ENCODE data around the gene TTC7B.
A peak's percentile ranks its signal among the peaks of the same experiment; 100 is the strongest.

The TTC7B gene

DNA sequence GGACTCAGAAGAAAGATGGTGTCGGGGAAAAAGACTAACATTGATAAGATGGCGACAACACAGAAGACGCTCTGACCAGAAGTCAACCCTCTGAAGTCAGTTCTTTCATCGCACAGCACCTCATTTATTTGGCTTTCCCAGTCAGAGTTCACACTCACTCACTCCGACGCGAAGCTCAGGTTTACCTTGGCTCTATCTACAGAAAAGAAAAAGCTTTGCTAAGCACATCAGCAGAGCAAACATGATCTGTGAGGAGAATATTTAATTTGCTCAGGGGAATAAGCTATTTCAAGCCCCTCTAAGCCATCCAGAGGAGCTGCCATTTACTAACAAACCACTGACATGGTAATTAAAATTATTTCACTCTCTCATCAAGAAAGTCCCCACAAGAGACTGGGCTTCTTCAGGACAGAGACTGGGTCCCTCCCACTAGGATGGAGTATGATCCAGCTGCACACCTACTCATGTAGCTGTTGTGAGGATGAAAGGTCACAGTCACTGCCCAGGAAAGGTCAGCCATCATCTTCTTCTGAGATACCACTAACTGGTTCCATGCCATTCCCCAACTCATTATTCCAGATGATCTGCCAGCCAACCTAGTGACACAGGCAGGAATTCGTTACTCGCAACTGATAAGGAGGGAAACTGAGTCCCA lies 111.4 kb downstream of the TTC7B start:
- DNase-seq = no peak

DNA sequence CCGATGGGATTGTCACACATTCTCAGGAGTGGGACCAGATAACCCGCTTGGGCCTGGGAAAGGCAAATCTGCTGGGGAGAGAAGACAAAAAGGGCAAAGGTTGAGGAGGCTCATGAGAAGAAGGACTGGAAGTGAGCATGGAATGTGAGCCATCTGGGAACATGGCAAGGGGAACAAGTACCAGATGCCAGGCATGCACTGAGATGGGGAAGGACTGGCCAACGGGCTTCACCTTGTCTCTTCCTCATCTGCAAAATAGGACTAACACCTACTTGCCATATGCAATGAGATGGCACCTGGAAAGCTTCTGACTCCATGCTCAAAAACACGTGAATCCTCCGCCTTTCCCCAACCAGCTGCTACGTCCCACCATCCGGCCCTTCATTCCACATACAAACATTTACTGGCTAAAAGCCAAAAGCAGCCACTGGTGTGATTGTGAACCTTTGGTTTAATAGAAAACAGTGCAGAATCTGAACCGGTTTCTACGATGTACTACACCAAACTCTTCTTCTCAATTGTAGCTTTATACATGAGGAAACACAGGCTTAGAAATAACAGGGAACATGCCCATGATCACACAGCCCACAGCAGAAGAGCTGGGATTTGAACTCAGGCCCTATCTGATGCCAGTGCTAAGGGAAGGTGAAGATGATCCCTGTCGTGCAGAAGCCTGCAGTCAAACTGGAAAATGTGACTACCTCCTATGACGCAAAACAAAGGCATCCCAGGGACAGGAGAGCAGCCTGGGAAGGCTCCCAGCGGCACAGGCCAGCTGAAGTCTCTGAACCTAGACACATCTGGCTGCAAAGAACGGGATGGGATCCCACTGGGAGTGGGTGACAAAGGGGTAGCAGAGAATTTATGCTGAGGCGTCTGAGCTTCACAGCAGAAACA lies 112.1 kb downstream of the TTC7B start:
- no peak for DNase-seq

DNA sequence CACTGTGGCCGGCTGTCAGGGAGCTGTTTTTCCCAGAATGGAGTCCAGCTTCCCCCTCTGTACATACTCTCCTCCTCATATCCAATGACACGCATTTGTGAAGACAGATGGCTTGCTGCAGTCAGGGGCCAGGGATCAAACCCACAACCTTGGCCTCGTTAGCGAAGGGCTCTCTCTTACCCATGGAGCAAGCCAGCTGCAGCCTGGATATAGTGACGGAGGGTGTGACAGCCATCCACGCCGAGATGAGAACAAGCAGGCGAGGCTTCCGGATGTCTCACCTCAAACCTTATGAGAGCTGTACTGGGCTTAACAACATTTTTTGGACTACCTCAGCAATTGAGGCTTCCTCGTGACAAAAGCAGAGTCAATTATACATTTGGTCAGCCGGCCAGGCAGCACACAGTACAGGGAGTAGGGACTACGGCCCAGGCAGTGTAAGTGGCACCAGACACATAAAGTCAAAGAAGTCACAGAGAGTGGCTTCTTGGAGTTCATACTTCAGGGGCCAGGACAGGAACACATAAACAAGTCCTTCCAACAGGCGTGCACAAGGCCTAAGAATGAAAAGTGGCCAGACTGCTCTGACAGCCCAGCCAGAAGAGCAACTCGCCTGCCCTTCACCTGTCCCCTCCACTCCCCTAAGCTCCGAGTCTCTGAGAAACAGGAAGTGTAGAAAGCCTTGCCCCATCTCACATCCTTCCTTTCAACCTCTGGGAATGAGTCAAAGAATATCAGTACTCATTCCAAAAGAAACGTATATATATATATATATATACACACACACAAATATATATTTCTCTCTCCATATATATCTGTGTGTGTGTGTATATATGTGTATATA lies 115.1 kb downstream of the TTC7B start:
- DNase-seq = no peak

DNA sequence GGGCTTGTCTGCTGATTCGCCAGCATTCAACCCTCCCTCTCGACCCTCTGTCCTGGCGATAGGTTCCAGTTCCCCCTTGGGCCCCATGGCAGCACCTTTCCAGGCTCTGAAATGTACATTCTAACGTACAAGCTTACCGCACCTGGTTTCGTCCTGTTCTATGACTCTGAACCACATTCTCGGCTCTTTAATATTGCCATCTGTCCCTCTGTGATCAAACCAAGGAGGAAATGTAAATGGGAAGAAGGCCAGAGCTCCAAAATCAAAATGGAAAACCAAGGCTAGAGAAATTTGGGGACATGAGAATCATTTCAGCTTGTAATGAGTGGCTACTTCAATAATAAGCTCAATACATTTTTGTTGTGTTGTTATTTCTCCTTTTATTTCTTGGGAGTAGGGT lies 117.2 kb downstream of the TTC7B start:
- DNase-seq = no peak

DNA sequence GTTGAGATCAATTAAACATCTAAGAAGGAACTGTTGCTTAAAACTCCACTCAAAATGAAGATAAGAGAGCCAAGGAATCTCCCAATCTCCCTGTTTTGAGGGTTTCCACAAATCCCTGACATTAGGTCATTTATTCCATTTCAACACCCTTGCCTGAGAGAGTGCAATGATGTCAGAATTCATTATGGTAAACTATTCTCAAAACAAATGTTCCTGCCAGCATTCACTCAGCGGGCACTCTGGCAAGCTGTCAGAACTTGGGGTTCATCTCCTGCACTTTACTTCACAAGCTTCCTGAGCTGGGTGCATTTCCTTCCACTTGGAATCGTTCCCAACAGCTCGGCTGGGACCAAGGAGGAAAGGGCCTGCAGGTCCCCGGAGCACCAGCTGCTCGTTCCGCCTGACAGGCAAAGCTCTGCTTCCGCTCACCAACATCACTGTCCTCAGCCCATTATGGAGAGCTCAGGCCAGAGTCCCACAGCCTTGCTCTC lies 117.8 kb downstream of the TTC7B start:
- peak in 52 of 56 donors; percentile 15 to 87 (median 62) for DNase-seq

DNA sequence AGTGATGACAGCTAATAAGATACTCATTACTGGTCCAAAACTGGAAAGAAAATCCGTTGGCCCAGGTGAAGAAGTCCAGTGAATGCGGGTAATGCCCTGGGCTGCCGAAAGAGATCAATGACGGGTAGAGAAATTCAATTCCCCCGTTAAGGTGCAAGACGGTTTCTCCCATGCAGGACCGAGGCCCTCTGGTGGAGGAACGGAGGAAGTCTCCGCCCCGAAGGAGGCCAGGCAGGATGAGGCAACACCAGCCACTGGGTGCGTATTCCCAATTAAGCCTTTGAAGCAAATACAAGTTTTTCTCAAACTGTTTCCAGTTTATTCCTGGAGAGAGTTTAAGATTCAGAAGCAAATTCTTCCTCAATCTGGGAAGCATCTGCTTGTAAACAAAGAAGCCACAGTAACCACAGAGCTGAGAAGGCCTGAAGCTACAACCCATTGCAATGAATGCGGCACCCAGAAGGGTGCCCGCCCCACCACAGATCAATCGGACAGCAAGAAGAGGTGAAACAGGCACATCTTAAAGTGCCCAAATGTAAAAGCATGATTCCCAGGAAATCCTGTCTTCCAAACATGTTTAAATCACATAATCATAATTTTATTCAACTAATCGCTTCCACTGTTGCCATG lies 118.5 kb downstream of the TTC7B start:
- DNase-seq = peak in 53 of 56 donors; percentile 12 to 92 (median 78)

DNA sequence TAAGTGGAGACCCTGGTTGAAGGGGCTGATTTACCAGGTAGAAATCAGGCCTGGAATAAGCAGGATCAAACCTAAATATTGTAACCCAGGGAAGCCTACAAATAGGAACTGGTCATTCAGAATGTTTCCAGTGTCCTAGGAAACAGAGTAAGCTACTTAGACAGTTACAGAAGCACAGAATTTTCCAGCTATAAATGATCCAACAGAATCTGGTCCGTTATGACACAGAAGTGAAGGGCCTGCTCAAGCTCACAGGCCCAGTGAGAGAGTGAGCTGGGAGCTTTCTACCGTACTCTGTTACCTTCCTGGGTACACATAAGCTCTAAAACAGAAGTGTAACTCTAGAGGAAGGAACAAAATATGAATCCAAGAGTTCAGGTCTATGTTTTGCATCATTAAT lies 119.1 kb downstream of the TTC7B start:
- DNase-seq = no peak

DNA sequence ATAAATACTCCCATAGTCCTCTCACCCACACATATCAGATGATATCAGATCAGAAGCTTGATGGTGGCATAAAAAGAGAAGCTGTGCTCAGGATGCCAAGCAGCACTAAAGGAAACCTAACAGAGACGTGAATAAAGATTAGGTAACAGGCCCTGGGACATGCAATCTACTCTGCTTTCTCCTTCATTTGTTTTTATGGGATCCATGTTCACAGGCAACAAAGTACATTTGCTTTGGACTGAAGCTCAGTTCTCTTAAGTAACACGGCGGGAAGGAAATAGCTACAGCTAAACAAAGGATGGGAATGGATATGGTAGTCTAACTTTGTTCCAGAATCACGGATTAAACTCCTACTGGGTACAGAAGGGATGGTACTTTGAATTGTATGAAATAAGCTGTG lies 119.5 kb downstream of the TTC7B start:
- DNase-seq = no peak

DNA sequence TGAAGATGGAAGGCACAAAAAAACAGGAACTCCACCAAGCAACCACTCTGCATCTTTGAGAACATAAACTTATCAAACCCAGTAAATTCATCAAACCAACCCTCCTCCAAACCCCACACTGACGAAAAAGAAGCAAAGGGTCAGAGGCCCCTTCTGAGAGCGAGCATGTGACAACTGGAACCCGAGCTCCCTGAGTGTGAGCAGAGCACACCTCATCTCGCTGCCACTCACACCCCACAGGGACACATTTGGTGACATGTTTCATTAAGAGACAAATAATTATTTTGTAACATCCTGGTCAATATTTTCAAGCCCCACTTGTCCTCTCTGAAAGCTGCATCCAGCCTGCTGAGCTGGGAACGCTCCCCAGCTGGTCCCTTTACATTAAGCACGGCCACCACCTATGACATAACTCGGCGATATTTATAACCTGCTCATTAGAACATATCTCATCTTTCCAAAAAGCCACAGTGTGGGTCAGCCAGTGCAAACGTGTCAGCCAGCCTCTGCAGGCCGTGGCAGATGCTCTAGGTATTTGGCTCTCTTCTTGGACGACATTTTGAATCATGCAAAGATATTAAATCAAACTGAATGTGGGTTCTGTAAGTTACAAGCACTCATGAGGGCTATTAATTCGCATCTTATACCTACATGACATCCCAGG lies 120.1 kb downstream of the TTC7B start:
- DNase-seq = no peak

DNA sequence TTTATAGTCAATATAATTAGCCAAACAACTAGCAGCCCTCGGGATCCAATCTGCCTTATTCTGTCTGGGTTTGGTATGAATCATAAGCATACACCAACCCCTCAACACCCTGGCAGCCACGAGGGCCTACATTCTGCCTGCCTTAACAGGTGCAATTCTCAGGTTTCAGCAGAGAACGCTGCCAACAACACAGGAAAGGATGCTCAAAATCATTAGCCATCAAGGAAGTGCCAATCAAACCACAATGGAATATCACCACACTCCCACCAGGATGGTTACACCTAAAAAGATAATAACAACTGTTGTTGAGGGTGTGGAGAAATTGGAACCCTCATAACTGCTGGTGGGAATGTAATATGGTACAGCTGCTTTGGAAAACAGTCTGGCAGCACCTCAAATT lies 122.8 kb downstream of the TTC7B start:
- no peak for DNase-seq

DNA sequence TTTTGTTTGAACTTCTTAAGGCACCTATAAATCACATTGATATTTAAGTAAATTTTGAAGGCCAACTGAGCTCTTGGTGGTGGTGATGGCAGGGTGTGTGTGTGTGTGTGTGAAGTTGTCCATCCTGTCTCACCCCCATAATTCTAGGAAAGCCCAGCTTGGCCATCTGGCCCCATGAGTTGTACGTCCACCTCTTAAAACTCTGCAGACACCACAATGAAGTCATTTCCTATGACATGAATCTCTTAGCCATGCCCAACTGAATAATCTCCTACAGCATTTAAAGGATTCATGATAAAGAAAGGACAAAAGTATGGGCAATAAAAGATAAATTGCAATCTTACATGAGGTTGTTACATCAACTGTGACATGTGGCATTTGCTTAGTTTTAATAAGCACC lies 123.4 kb downstream of the TTC7B start:
- no peak for DNase-seq

DNA sequence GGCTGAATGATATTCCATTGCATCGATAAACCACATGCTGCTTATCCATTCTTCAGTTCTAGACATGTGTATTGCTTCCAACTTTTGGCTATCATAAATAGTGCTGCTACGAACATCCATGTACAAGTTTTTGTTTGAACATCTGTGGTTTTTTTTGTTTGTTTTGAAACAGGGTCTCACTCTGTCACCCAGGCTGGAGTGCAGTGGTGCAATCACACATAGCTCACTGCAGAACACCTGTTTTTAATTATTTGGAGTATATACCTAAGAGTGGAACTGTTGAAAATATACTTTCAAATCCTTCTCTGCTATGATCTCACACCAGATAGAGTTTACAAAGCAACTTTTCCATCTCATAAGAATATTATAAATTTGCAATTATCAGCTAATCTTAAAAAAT lies 124.2 kb downstream of the TTC7B start:
- DNase-seq = no peak

DNA sequence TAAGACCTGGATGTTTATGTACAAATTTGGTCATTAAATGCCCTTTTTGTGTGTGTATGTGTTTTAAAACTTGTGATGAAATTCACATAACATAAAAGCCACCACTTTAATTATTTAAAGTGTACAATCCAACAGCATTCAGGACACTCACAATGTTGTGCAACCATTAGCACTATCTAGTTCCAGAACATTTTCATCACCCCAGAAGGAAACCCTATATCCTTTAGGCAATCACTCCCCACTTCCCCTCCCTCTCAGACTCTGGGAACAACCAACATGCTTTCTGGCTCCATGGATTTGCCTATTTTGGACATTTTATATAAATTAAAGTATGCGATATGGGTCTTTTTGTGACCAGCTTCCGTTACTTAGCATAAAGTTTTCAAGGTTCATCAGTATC lies 124.6 kb downstream of the TTC7B start:
- no peak for DNase-seq

DNA sequence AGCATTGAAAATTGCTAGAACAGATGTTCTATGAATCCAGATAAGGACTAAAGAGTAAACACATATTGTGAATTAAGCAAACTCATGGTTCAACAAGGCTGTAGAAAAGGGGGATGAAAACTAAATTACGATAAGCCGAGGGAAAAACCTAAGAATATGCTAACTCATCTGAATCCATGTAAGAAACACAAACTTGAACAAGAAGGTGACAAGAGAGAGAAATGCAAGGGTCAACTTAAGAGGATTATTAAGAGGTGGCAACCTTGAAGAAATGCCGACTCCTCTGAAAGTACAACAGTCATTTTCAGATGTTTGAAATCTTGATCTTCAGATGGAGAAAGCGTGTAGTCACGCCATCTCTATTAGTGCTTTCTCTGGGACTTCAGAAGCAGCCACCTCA lies 128.6 kb downstream of the TTC7B start:
- DNase-seq = no peak

DNA sequence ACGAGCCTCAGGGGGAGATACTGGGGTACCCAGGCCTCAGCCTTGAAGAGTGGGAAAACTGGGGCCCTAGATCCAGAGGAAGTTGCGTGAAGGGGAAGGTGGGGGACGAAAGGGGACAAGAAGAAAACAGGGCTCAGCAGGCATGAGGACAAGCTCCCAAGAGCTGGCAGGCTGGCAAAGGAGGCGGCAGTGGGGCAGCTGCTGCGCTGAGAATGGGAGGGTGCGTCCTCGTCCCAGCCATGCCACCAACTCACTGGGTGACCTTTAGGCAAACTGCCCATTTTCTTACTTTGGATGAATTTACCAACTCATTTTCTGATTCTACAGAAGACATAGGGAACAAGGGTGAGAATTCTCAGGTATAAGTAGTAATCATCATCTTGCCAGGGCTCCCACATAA lies 133.6 kb downstream of the TTC7B start:
- DNase-seq = no peak

DNA sequence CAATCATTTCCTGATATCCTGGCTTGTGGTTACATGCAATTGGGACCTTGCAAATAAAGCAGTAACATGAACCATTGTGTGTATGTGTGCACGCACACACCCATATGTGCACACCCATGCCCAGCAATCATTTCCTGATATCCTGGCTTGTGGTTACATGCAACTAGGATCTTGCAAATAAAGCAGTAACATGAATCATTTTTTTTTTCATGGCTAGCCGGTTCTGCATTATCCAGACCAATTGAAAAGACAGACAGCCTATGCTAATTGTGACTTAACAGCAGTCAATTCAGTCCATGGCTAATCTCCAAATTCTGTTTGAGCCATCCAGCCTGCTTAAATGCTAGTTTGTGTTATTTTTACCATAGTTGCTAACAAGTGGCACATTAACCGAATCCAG lies 134.3 kb downstream of the TTC7B start:
- DNase-seq = no peak

DNA sequence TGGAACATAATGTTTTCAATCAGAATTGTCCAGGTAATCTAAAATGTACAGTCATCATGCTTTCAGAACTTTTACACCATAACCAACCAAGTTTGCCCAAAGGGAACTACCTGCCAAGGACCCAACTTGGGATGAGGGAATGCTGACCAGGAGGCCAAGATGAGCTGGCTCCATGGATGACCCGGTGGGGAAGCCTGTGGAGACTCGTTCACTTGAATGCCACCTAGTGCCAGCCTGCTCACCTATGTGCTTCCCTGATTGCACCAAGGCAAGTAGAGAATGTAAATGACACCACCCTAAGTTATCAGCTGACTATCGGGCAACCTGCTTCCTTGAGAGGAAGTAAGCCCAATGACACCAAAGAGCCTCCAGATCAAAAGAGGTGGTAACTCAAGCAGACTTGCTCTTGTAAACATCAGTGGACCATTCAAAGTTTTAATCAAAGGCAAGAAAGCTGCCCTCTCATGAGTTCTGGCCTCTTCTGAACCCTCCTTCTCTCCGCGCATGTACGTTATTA lies 137.3 kb downstream of the TTC7B start:
- DNase-seq = no peak

DNA sequence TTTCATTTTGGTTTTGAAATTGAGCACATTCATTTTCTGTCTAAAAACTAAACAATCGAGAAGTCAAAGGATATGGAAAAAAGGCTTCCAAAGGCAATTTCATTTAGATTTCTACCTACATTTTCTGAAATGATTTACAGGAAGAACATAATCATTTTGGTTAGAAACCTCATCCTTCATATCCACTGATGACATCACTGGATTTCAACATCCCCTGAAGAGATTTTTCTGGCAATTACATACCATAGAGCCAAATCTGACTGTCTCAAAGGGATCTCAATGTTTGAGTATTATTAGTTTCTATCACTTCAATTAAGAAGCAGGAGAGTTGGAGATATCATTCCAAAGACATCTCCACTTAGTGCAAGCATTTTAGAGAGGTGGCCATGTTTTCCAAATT lies 137.8 kb downstream of the TTC7B start:
- no peak for DNase-seq

DNA sequence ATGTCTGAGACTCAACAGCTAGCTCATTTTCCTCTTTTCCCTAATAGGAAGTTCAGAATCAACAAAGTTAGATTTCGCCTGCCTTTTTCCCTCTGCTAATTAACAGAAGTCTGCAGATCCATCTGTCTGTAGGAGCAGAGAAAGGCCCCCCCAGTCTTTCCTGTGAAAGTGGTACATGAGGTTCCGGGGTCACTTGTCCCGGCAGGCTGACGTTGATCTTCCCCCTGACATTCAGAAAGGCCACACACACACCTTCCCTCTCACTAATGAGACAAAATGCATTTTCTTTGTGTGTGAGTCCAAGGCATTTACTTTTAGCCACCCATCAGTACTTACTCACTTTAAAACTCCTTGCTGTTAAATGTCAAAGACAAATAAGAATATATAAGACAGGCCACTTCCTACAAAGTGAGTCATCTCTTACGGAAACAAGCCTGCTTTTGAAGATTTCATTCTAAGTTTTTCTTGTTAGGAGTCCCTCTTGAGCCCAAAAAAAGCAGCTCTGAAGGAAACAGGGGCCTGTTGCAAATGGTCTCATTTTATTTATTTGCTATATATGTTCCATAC lies 138.7 kb downstream of the TTC7B start:
- no peak for DNase-seq

DNA sequence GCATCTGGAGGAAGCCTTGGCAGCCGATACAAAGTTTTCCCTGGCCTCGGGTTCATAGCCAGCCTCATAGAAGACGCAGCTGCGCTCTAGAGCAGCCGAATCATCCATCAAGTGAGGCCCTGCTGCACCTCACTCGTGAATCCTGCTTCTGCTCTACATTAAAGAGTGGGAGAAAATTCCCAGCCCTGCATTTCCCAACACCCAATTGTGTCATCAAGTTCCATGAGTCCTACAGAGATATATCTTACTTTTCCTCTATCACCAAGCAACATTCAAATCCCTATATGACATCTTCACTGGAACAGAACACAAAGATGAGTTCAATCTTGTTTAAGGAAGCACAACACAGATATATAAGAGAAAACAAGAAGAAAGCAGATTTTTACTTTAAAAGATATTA lies 139.3 kb downstream of the TTC7B start:
- DNase-seq = no peak

All from amygdala (tissue), 56 donors.